Keratinocyte (primary cell): ENCODE results near the gene TCF7.

ENCODE experiments used
- EZH2 ChIP-seq: IDR thresholded peaks from one replicate; pipeline ENCODE4 v1.6.1; 2012; ENCODE audit warnings: inconsistent platforms, mild to moderate bottlenecking, low read length, moderate library complexity
- TF ChIP-seq, protein P1 (sequence below), 3 experiments: IDR thresholded peaks in 1 of 3; conservative IDR thresholded peaks in 1 of 3; optimal IDR thresholded peaks in 1 of 3; 2 replicates in 2 of 3; 3 replicates in 1 of 3; pipeline versions ENCODE3 to v1.5.1; 2011; ENCODE audit warnings: low read length in 3 of 3, mild to moderate bottlenecking in 3 of 3, moderate library complexity in 2 of 3, control low read depth in 1 of 3, inconsistent platforms in 1 of 3; ENCODE audit not compliant: insufficient read depth in 2 of 3; ENCODE audit errors: extremely low read depth in 1 of 3

- TF ChIP-seq, protein P1, sequence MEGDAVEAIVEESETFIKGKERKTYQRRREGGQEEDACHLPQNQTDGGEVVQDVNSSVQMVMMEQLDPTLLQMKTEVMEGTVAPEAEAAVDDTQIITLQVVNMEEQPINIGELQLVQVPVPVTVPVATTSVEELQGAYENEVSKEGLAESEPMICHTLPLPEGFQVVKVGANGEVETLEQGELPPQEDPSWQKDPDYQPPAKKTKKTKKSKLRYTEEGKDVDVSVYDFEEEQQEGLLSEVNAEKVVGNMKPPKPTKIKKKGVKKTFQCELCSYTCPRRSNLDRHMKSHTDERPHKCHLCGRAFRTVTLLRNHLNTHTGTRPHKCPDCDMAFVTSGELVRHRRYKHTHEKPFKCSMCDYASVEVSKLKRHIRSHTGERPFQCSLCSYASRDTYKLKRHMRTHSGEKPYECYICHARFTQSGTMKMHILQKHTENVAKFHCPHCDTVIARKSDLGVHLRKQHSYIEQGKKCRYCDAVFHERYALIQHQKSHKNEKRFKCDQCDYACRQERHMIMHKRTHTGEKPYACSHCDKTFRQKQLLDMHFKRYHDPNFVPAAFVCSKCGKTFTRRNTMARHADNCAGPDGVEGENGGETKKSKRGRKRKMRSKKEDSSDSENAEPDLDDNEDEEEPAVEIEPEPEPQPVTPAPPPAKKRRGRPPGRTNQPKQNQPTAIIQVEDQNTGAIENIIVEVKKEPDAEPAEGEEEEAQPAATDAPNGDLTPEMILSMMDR (optimal IDR thresholded peaks at IDR 0.05 in 1 of 3, IDR thresholded peaks at IDR 0.05 in 1 of 3, conservative IDR thresholded peaks at IDR 0.05 in 1 of 3; ENCODE audit: extremely low read depth in 1 of 3, insufficient read depth in 2 of 3, low read length in 3 of 3), result peak; percentile 76 to 93 (median 79)
- TF ChIP-seq EZH2, result no peak
Observed at GRCh38 chr5:134101686-134102439, 12.6 kb upstream of the TCF7 start.
